C1 segment of cervical spinal cord (tissue), 14 donors: ENCODE results near the gene ANGPTL3.
A peak's percentile ranks its signal among the peaks of the same experiment; 100 is the strongest.
"Not testable (repeated sequence)": the region's sequence is repeated elsewhere in the genome, so short reads cannot be mapped to it uniquely, and the experiment has no call there.

Experiments used
- DNase-seq, 14 donors: peaks; one replicate each; lab custom pipeline; 2025; lab: John Stamatoyannopoulos, UW

Gene ANGPTL3

GRCh38 chr1:62597281-62597680 is at the start of gene ANGPTL3:
TSS of gene ANGPTL3 (plus strand) at chr1:62597520. CDS start at chr1:62597567, 47 bp downstream.
- DNase-seq: no peak

GRCh38 chr1:62561306-62561705 is 36.0 kb upstream of the ANGPTL3 start:
- no peak for DNase-seq

GRCh38 chr1:62567182-62567581 is 30.1 kb upstream of the ANGPTL3 start:
- DNase-seq: not testable (repeated sequence)

- DNase-seq: not testable (repeated sequence)
These were observed 29.4 kb upstream of the ANGPTL3 start for GRCh38 chr1:62567926-62568325.

GRCh38 chr1:62571517-62571916 is 25.8 kb upstream of the ANGPTL3 start:
- DNase-seq: not testable (repeated sequence)

GRCh38 chr1:62572476-62572875 is 24.8 kb upstream of the ANGPTL3 start:
- no peak for DNase-seq

- no peak for DNase-seq
These were observed 23.6 kb upstream of the ANGPTL3 start for GRCh38 chr1:62573675-62574074.

- no peak for DNase-seq
These were observed 11.7 kb upstream of the ANGPTL3 start for GRCh38 chr1:62585469-62586155.

- no peak for DNase-seq
These were observed 9.3 kb upstream of the ANGPTL3 start for GRCh38 chr1:62588000-62588399.

GRCh38 chr1:62589321-62589720 is 8.0 kb upstream of the ANGPTL3 start:
- DNase-seq: no peak

GRCh38 chr1:62590255-62590969 is 6.9 kb upstream of the ANGPTL3 start:
- DNase-seq: no peak

- DNase-seq: no peak
These were observed 6.4 kb upstream of the ANGPTL3 start for GRCh38 chr1:62590970-62591368.

GRCh38 chr1:62593825-62594394 is 3.4 kb upstream of the ANGPTL3 start:
- no peak for DNase-seq

GRCh38 chr1:62595647-62596046 is 1.7 kb upstream of the ANGPTL3 start:
- no peak for DNase-seq

GRCh38 chr1:62599044-62599443 is 1.7 kb downstream of the ANGPTL3 start:
- DNase-seq: no peak

GRCh38 chr1:62601457-62601856 is 4.1 kb downstream of the ANGPTL3 start:
- no peak for DNase-seq

GRCh38 chr1:62608905-62609304 is 11.6 kb downstream of the ANGPTL3 start:
- no peak for DNase-seq

- DNase-seq: not testable (repeated sequence)
These were observed 13.3 kb downstream of the ANGPTL3 start for GRCh38 chr1:62610588-62610987.

GRCh38 chr1:62612770-62613169 is 15.4 kb downstream of the ANGPTL3 start:
- DNase-seq: no peak

- no peak for DNase-seq
These were observed 16.0 kb downstream of the ANGPTL3 start for GRCh38 chr1:62613325-62613727.

- no peak for DNase-seq
These were observed 16.6 kb downstream of the ANGPTL3 start for GRCh38 chr1:62613890-62614289.

- DNase-seq: peak in 3 of 14 donors; percentile 0 to 4 (median 0)
These were observed 24.6 kb downstream of the ANGPTL3 start for GRCh38 chr1:62621907-62622306.

- no peak for DNase-seq
These were observed 28.1 kb downstream of the ANGPTL3 start for GRCh38 chr1:62625415-62625814.
